ENCODE results near the gene AREL1.

DNA sequence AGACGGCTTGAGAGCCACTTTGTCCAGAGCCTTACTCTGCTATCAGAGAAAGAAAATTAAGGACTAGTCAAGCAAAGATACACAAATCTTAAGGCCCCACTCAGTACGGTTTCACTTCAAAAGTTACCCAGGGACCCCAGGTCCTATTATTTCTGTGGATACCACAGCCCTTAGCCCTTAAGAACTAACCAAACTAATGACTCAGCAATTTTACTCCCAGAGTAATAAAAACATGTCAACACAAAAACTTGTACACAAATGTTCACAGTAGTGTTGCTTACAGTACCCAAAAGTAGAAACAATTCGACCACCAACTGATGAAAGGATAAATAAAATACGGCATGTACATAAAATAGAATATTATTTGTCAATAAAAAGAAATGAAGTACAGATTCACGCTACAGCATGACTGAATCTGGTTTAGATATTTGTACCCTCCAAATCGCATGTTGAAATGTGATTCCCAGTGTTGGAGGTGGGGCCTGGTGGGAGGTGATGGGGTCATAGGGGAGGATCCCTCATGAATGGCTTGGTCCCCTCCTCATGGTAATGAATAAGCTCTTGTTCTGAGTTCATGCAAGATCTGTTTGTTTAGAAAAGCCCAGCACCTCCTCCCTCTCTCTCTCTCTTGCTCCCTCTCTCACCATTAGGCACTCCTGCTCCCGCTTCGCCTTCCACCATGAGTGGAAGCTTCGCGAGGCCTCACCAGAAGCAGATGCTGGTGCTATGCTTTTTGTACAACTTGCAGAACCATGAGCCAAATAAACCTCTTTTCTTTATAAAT is 30.5 kb downstream of the AREL1 start:
- TF ChIP-seq NFRKB (IDR thresholded peaks at IDR 0.05) (no peak), BHLHE40 (IDR thresholded peaks at IDR 0.05; ENCODE audit: borderline replicate concordance) (no peak), ELF4 (IDR thresholded peaks at IDR 0.05) (no peak), ZNF384 (IDR thresholded peaks at IDR 0.05) (no peak)

Data from HEK293T (cell line).